GM10248 (cell line): Measurements from ENCODE around the gene CENPW.

Experiments
- CTCF ChIA-PET: fragments of 300-600 bp; sonication (Branson Sonifier 250); formaldehyde crosslinking; extraction: SDS; loops from one replicate; lab custom pipeline; 2021; ENCODE audit warnings: antibody characterized with exemption; lab: Yijun Ruan, JAX
- POLR2A ChIA-PET: fragments of 350-650 bp; sonication (Branson Sonifier 250); formaldehyde crosslinking; extraction: SDS; loops from one replicate; lab custom pipeline; 2020; ENCODE audit warnings: antibody characterized with exemption; lab: Yijun Ruan, JAX
- DNase-seq: peaks from one replicate; pipeline ENCODE4 v3.0.0; 2012; ENCODE audit errors: extremely low spot score
- CTCF ChIP-seq: IDR thresholded peaks from 2 replicates; pipeline ENCODE4 v1.5.1; 2012; ENCODE audit warnings: mild to moderate bottlenecking, low read depth; ENCODE audit errors: extremely low read depth, missing control alignments, control extremely low read depth

Gene CENPW

GRCh38 chr6:126361832-126362440 is 22.0 kb downstream of the CENPW start:
- no peak for DNase-seq
- ChIA-PET POLR2A (no interaction called here), CTCF (interaction anchor here (1.2 to 1.6 kb wide), 4 partner anchors 9 to 17 kb away, joined by 4 to 5 read pairs (median 4); no protein-coding TSS in a partner anchor)
- no peak for TF ChIP-seq CTCF

- DNase-seq = no peak
- POLR2A ChIA-PET = no interaction called here
- CTCF ChIA-PET = no interaction called here
- no peak for TF ChIP-seq CTCF
These were observed 27.9 kb downstream of the CENPW start for GRCh38 chr6:126367849-126368248.

GRCh38 chr6:126372626-126373025 is 32.7 kb downstream of the CENPW start:
- ChIA-PET POLR2A (no interaction called here), CTCF (no interaction called here)
- no peak for TF ChIP-seq CTCF
- no peak for DNase-seq

- TF ChIP-seq CTCF = no peak
- CTCF ChIA-PET = interaction anchor here (1.8 kb wide), 1 partner anchor 15 kb away, joined by 4 read pairs; no protein-coding TSS in a partner anchor
- no peak for DNase-seq
- POLR2A ChIA-PET = no interaction called here
These were observed 33.4 kb downstream of the CENPW start for GRCh38 chr6:126373344-126373743.

GRCh38 chr6:126374372-126374771 is 34.5 kb downstream of the CENPW start:
- TF ChIP-seq CTCF = no peak
- DNase-seq = no peak
- ChIA-PET CTCF (interaction anchor here (1.2 to 1.8 kb wide), 2 partner anchors 14 to 95 kb away, joined by 3 to 4 read pairs; no protein-coding TSS in a partner anchor), POLR2A (no interaction called here)

DNA sequence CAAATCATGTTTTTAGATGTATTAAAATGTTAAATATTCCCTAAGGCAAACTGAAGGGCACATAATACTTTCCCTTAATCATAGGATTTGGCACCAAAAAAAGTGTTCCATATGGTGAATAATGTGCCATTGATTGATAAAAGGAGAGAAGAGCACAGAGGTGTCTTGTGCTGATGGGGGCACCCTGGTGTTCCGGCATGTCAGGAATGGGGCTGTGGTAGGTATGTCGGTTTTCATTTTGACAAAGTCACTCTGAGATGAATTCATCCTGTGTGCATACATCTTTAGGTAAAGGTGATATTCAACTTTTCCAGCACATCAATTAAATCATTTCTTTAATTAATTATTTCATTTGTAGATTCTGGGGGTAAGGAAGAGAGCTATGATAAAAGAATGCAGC is 36.8 kb downstream of the CENPW start:
- ChIA-PET POLR2A (no interaction called here), CTCF (interaction anchor here (1.1 to 1.7 kb wide), 2 partner anchors 14 to 36 kb away, joined by 3 to 4 read pairs; no protein-coding TSS in a partner anchor)
- no peak for DNase-seq
- no peak for TF ChIP-seq CTCF
